ENCODE results near the gene ITGB6.

Gene ITGB6

DNA sequence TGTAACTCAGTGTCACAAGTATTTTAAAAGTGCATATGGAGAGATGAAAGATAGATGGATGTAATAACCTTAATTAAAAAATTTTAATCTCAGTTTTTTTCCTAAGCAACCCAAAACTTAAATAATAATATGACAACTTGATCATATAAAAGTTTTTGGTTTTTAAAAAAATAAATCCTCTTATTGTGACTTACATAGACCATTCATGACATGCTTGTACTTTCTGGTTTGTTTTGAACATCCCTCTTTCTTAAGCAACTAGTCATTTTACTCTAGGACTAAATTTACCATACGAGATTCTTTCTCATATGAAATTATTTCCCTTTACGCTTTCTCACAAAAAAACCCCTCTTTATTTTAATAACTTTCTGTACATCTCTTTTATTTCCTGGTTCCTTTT lies 131.2 kb downstream of the ITGB6 start:
- H3K4me3 ChIP-seq (replicated peaks; ENCODE audit: insufficient read depth, low read length) = no peak overlapping the region
- no peak overlapping the region for H3K27ac ChIP-seq (replicated peaks)
- peaks cover 2% of the 10 kb centered on the region for H3K27me3 ChIP-seq (ENCODE audit: insufficient read depth, poor library complexity, severe bottlenecking)
- no peak for DNase-seq (ENCODE audit: low read depth in 1 of 2, low spot score in 1 of 2)
- TF ChIP-seq, protein P1, sequence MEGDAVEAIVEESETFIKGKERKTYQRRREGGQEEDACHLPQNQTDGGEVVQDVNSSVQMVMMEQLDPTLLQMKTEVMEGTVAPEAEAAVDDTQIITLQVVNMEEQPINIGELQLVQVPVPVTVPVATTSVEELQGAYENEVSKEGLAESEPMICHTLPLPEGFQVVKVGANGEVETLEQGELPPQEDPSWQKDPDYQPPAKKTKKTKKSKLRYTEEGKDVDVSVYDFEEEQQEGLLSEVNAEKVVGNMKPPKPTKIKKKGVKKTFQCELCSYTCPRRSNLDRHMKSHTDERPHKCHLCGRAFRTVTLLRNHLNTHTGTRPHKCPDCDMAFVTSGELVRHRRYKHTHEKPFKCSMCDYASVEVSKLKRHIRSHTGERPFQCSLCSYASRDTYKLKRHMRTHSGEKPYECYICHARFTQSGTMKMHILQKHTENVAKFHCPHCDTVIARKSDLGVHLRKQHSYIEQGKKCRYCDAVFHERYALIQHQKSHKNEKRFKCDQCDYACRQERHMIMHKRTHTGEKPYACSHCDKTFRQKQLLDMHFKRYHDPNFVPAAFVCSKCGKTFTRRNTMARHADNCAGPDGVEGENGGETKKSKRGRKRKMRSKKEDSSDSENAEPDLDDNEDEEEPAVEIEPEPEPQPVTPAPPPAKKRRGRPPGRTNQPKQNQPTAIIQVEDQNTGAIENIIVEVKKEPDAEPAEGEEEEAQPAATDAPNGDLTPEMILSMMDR (IDR thresholded peaks at IDR 0.05; ENCODE audit: insufficient read depth, low read length) = no peak
- TF ChIP-seq SPI1 (IDR thresholded peaks at IDR 0.05; ENCODE audit: borderline replicate concordance, low read depth) = no peak
- no peak for TF ChIP-seq GABPA (IDR thresholded peaks at IDR 0.05; ENCODE audit: low read depth)
- no peak for TF ChIP-seq POLR2AphosphoS5 (IDR thresholded peaks at IDR 0.05; ENCODE audit: low read depth)
- TF ChIP-seq, protein P2, sequence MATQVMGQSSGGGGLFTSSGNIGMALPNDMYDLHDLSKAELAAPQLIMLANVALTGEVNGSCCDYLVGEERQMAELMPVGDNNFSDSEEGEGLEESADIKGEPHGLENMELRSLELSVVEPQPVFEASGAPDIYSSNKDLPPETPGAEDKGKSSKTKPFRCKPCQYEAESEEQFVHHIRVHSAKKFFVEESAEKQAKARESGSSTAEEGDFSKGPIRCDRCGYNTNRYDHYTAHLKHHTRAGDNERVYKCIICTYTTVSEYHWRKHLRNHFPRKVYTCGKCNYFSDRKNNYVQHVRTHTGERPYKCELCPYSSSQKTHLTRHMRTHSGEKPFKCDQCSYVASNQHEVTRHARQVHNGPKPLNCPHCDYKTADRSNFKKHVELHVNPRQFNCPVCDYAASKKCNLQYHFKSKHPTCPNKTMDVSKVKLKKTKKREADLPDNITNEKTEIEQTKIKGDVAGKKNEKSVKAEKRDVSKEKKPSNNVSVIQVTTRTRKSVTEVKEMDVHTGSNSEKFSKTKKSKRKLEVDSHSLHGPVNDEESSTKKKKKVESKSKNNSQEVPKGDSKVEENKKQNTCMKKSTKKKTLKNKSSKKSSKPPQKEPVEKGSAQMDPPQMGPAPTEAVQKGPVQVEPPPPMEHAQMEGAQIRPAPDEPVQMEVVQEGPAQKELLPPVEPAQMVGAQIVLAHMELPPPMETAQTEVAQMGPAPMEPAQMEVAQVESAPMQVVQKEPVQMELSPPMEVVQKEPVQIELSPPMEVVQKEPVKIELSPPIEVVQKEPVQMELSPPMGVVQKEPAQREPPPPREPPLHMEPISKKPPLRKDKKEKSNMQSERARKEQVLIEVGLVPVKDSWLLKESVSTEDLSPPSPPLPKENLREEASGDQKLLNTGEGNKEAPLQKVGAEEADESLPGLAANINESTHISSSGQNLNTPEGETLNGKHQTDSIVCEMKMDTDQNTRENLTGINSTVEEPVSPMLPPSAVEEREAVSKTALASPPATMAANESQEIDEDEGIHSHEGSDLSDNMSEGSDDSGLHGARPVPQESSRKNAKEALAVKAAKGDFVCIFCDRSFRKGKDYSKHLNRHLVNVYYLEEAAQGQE (IDR thresholded peaks at IDR 0.05; ENCODE audit: insufficient replicate concordance, low read depth) = no peak

DNA sequence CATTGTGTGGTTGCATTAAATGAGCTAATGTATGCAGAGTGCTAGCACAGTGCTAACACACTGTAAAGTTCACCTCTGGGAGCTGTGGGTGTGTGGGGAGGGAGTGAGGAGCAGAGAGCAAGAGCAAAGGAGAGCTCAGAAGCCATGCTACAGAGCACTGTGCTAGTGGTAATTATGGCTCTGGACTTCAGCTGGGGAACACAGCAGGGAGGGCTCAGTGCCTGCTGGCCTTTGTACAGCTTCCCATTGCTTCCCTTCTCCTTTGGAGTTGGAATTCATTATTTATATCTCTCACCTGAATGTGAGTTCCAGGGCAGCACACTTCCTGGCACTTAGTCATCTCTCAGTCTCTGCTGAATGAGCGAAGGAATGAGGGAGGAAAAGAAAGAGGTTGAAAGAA lies 135.2 kb downstream of the ITGB6 start:
- Histone ChIP-seq H3K27me3 (ENCODE audit: insufficient read depth, poor library complexity, severe bottlenecking) (peaks cover 36% of the 10 kb centered on the region), H3K4me3 (replicated peaks; ENCODE audit: insufficient read depth, low read length) (no peak overlapping the region), H3K27ac (replicated peaks) (no peak overlapping the region)
- no peak for DNase-seq (ENCODE audit: low read depth in 1 of 2, low spot score in 1 of 2)
- TF ChIP-seq, protein P1 (IDR thresholded peaks at IDR 0.05; ENCODE audit: insufficient read depth, low read length) = no peak
- TF ChIP-seq GABPA (IDR thresholded peaks at IDR 0.05; ENCODE audit: low read depth) (no peak), POLR2AphosphoS5 (IDR thresholded peaks at IDR 0.05; ENCODE audit: low read depth) (no peak), SPI1 (IDR thresholded peaks at IDR 0.05; ENCODE audit: borderline replicate concordance, low read depth) (no peak)
- TF ChIP-seq, protein P2 (IDR thresholded peaks at IDR 0.05; ENCODE audit: insufficient replicate concordance, low read depth) = no peak

DNA sequence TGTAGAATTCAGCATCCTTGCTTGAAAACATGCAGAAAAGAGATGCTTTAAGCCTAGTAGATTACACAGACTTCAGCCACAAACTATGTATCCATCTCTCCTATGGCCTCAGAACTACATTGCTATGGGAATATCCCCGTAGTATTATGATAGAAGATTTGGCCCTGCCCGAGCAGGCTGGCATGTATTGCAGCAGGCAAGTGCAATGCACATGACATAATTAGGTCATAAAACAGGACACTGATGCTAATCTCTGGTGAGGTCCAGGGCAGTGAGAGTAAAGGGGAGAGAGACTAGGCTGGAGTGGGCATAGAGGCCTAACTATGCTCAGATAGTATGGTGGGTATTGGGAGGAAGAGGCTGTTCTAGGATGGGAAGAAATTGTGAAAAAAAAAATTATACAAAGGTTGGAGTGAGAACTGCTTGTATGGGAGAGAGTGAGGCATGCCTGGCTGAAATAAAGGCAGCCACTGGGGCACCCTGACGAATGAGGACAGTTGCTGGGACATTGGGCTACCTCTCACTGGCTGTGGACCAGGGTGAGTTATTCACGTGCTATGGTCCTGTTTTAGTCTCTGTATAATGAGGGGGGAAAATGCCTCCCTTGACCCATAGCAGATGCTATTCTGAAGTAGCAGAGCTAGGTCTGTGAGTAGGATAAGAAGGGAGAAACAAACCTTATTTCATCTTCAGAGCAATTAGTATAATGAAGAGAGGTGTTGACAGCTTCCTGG lies 136.0 kb downstream of the ITGB6 start:
- Histone ChIP-seq H3K27ac (replicated peaks) (no peak overlapping the region), H3K27me3 (ENCODE audit: insufficient read depth, poor library complexity, severe bottlenecking) (peaks cover 41% of the 10 kb centered on the region), H3K4me3 (replicated peaks; ENCODE audit: insufficient read depth, low read length) (no peak overlapping the region)
- no peak for DNase-seq (ENCODE audit: low read depth in 1 of 2, low spot score in 1 of 2)
- TF ChIP-seq SPI1 (IDR thresholded peaks at IDR 0.05; ENCODE audit: borderline replicate concordance, low read depth) (no peak), GABPA (IDR thresholded peaks at IDR 0.05; ENCODE audit: low read depth) (no peak), POLR2AphosphoS5 (IDR thresholded peaks at IDR 0.05; ENCODE audit: low read depth) (no peak)
- TF ChIP-seq, protein P2 (IDR thresholded peaks at IDR 0.05; ENCODE audit: insufficient replicate concordance, low read depth) = no peak
- TF ChIP-seq, protein P1 (IDR thresholded peaks at IDR 0.05; ENCODE audit: insufficient read depth, low read length) = no peak
